Hepatocyte (in vitro differentiated cells): ENCODE measurements around the gene WDFY4. TPM values are rescaled to one million over a fixed set of nuclear protein-coding genes. Genes with fewer than 3 reads are reported as not detected.

Source experiments
- DNase-seq: peaks from one replicate; pipeline ENCODE4 v3.0.0-alpha.2; 2016; ENCODE audit warnings: low spot score
- H2AFZ ChIP-seq: fragments of 200-600 bp; sonication (generic); 2 replicates; pipeline ENCODE4 v1.6.0; 2016; ENCODE audit warnings: antibody characterized with exemption, mild to moderate bottlenecking
- H3K27ac ChIP-seq: fragments of 200-600 bp; sonication (generic); 2 replicates; pipeline ENCODE4 v1.5.1; 2016; ENCODE audit warnings: mild to moderate bottlenecking
- H3K27me3 ChIP-seq: fragments of 200-600 bp; sonication (generic); 2 replicates; pipeline ENCODE4 v1.6.1; 2016
- H3K36me3 ChIP-seq: fragments of 200-600 bp; sonication (generic); replicated peaks from 2 replicates; pipeline ENCODE4 v1.5.1; 2016; ENCODE audit warnings: low read depth; ENCODE audit not compliant: insufficient read depth
- H3K4me1 ChIP-seq: fragments of 200-600 bp; sonication (generic); 2 replicates; pipeline ENCODE4 v1.5.1; 2016; ENCODE audit warnings: mild to moderate bottlenecking, moderate library complexity; ENCODE audit not compliant: insufficient read depth
- H3K4me2 ChIP-seq: fragments of 200-600 bp; sonication (generic); 2 replicates; pipeline ENCODE4 v1.6.0; 2016
- H3K4me3 ChIP-seq: fragments of 200-600 bp; sonication (generic); 2 replicates; pipeline ENCODE4 v1.5.1; 2016; ENCODE audit warnings: mild to moderate bottlenecking
- H3K79me2 ChIP-seq: fragments of 200-600 bp; sonication (generic); 2 replicates; pipeline ENCODE4 v1.6.0; 2017; ENCODE audit warnings: mild to moderate bottlenecking
- H3K9me2 ChIP-seq: fragments of 200-600 bp; sonication (generic); replicated peaks from 2 replicates; pipeline ENCODE4 v1.6.0; 2017; ENCODE audit warnings: mild to moderate bottlenecking; ENCODE audit not compliant: insufficient read depth
- H3K9me3 ChIP-seq: fragments of 200-600 bp; sonication (generic); 2 replicates; pipeline ENCODE4 v1.5.1; 2016; ENCODE audit warnings: low read depth, mild to moderate bottlenecking
- H4K20me1 ChIP-seq: fragments of 200-600 bp; sonication (generic); 2 replicates; pipeline ENCODE4 v1.6.0; 2016; ENCODE audit warnings: mild to moderate bottlenecking; ENCODE audit not compliant: insufficient read depth, poor library complexity, severe bottlenecking
- CTCF ChIP-seq: fragments of 200-600 bp; sonication (generic); IDR thresholded peaks from 2 replicates; pipeline ENCODE4 v1.5.1; 2016; ENCODE audit warnings: antibody characterized with exemption, mild to moderate bottlenecking; ENCODE audit not compliant: poor library complexity
- EZH2 ChIP-seq: fragments of 200-600 bp; sonication (generic); IDR thresholded peaks from 2 replicates; pipeline ENCODE4 v1.6.1; 2016; ENCODE audit warnings: antibody characterized with exemption, mild to moderate bottlenecking, borderline replicate concordance
- EZH2phosphoT487 ChIP-seq: fragments of 200-600 bp; sonication (generic); IDR thresholded peaks from one replicate; pipeline ENCODE4 v1.6.1; 2018; ENCODE audit warnings: antibody characterized with exemption, mild to moderate bottlenecking, low read depth, moderate library complexity; ENCODE audit not compliant: unreplicated experiment, severe bottlenecking
- WGBS: methylation state at CpG from one replicate; pipeline ENCODE4 v1.1.6; 2016; ENCODE audit warnings: low lambda C conversion rate; ENCODE audit errors: missing lambda C conversion rate; 5-methylcytosine and 5-hydroxymethylcytosine counted together
- polyA plus RNA-seq: library from polyadenylated mRNA; unstranded; fragments of >200 nt; fragmentation: Nextera tagmentation; extraction: Ambion mirVana; gene quantifications from 2 replicates; pipeline ENCODE4 v1.2.1, GENCODE V29; 2016
- total RNA-seq: library from RNA; depleted of rRNA; stranded (reverse); fragments of >200 nt; gene quantifications from 2 replicates; pipeline ENCODE4 v1.2.3, GENCODE V29; 2014

The WDFY4 gene
- total and polyA plus RNA-seq, 2 experiments from 2014 or later = 0.43 to 0.91 TPM

GRCh38 chr10:48697821-48698764, 13.4 kb downstream of the WDFY4 start:
- Histone ChIP-seq H3K36me3 (no peaks in the 10 kb centered on the region), H3K9me2 (no peaks in the 10 kb centered on the region), H3K4me1 (no peaks in the 10 kb centered on the region), H3K4me3 (no peak overlapping the region), H4K20me1 (no peaks in the 10 kb centered on the region), H3K79me2 (no peaks in the 10 kb centered on the region), H3K4me2 (no peak overlapping the region), H3K27ac (no peak overlapping the region), H3K27me3 (no peaks in the 10 kb centered on the region), H2AFZ (no peak overlapping the region), H3K9me3 (no peaks in the 10 kb centered on the region)
- WGBS = 91% methylated on average over 19 of the region's 19 CpGs
- TF ChIP-seq EZH2phosphoT487 = no peak
- TF ChIP-seq EZH2 = no peak
- no peak for TF ChIP-seq CTCF
- DNase-seq = no peak

GRCh38 chr10:48699011-48699627, 14.4 kb downstream of the WDFY4 start:
- H4K20me1 ChIP-seq = no peaks in the 10 kb centered on the region
- H3K4me3 ChIP-seq = no peak overlapping the region
- H3K4me1 ChIP-seq = no peaks in the 10 kb centered on the region
- TF ChIP-seq EZH2 (no peak), EZH2phosphoT487 (no peak), CTCF (no peak)
- H3K9me2 ChIP-seq = no peaks in the 10 kb centered on the region
- DNase-seq = no peak
- H3K4me2 ChIP-seq = no peak overlapping the region
- no peaks in the 10 kb centered on the region for H3K79me2 ChIP-seq
- no peaks in the 10 kb centered on the region for H3K9me3 ChIP-seq
- H2AFZ ChIP-seq = no peak overlapping the region
- no peaks in the 10 kb centered on the region for H3K36me3 ChIP-seq
- 73% methylated on average over 8 of the region's 8 CpGs for WGBS
- no peak overlapping the region for H3K27ac ChIP-seq
- H3K27me3 ChIP-seq = no peaks in the 10 kb centered on the region

GRCh38 chr10:48700071-48700470, 15.4 kb downstream of the WDFY4 start:
- no peaks in the 10 kb centered on the region for H3K9me3 ChIP-seq
- no peaks in the 10 kb centered on the region for H3K36me3 ChIP-seq
- 90% methylated on average over 2 of the region's 2 CpGs for WGBS
- no peaks in the 10 kb centered on the region for H3K9me2 ChIP-seq
- no peak for DNase-seq
- H4K20me1 ChIP-seq = no peaks in the 10 kb centered on the region
- no peak overlapping the region for H2AFZ ChIP-seq
- no peak overlapping the region for H3K27ac ChIP-seq
- TF ChIP-seq EZH2 = no peak
- no peak for TF ChIP-seq EZH2phosphoT487
- TF ChIP-seq CTCF = no peak
- H3K27me3 ChIP-seq = no peaks in the 10 kb centered on the region
- H3K4me1 ChIP-seq = no peaks in the 10 kb centered on the region
- H3K79me2 ChIP-seq = no peaks in the 10 kb centered on the region
- H3K4me3 ChIP-seq = no peak overlapping the region
- H3K4me2 ChIP-seq = no peak overlapping the region
